Suprapubic skin (tissue), 4 donors: ENCODE data around the gene C16orf95. TPM values are rescaled to one million over a fixed set of nuclear protein-coding genes. Genes with fewer than 3 reads are reported as not detected.
A peak's percentile ranks its signal among the peaks of the same experiment; 100 is the strongest.

ENCODE experiments used
- DNase-seq, 2 donors: peaks; one replicate each; pipeline ENCODE4 v3.0.0-alpha.2; 2019; ENCODE audit warnings: low spot score in 2 of 2
- H3K27ac ChIP-seq: fragments of 200-600 bp; sonication (generic); one replicate; pipeline ENCODE4 v1.5.1; 2019
- H3K27me3 ChIP-seq: fragments of 200-600 bp; sonication (generic); one replicate; pipeline ENCODE4 v1.5.1; 2019
- H3K36me3 ChIP-seq: fragments of 200-600 bp; sonication (generic); one replicate; pipeline ENCODE4 v1.5.1; 2019
- H3K4me1 ChIP-seq: fragments of 200-600 bp; sonication (generic); one replicate; pipeline ENCODE4 v1.5.1; 2019
- H3K4me3 ChIP-seq: fragments of 200-600 bp; sonication (generic); one replicate; pipeline ENCODE4 v1.5.1; 2019; ENCODE audit warnings: mild to moderate bottlenecking
- H3K9me3 ChIP-seq: fragments of 200-600 bp; sonication (generic); one replicate; pipeline ENCODE4 v1.5.1; 2019
- EP300 ChIP-seq: sonication (generic); formaldehyde crosslinking; IDR thresholded peaks from one replicate; pipeline ENCODE4 v1.6.1; 2017; ENCODE audit warnings: antibody characterized with exemption
- POLR2A ChIP-seq, 2 donors: fragments of 450-650 bp; IDR thresholded peaks; one replicate each; pipeline ENCODE4 v1.6.1; 2017; ENCODE audit warnings: antibody characterized with exemption in 2 of 2, mild to moderate bottlenecking in 2 of 2, moderate library complexity in 2 of 2
- POLR2AphosphoS5 ChIP-seq, 3 donors: sonication (generic); formaldehyde crosslinking; IDR thresholded peaks; one replicate each; pipeline ENCODE4 v1.6.1; 2017; ENCODE audit warnings: antibody characterized with exemption in 3 of 3
- WGBS: methylation state at CpG from one replicate; pipeline ENCODE4 v1.1.5; 2018; 5-methylcytosine and 5-hydroxymethylcytosine counted together
- total RNA-seq, 4 donors: library from RNA; depleted of rRNA; stranded (reverse); fragments of >200 nt; gene quantifications; one replicate each; pipeline ENCODE4 v1.1.0, GENCODE V29; 2016
- TF ChIP-seq, protein P1 (sequence below), 2 donors: fragments of 200-600 bp in 1 of 2; fragments of 450-650 bp in 1 of 2; sonication (generic) in 1 of 2; IDR thresholded peaks; one replicate each; pipeline ENCODE4 v1.5.1; 2016 to 2019; ENCODE audit warnings: antibody characterized with exemption in 2 of 2, mild to moderate bottlenecking in 1 of 2, moderate library complexity in 1 of 2

C16orf95 gene
- total RNA-seq, 4 donors from 2014 or later: 17.5 TPM; not detected in 3

DNA sequence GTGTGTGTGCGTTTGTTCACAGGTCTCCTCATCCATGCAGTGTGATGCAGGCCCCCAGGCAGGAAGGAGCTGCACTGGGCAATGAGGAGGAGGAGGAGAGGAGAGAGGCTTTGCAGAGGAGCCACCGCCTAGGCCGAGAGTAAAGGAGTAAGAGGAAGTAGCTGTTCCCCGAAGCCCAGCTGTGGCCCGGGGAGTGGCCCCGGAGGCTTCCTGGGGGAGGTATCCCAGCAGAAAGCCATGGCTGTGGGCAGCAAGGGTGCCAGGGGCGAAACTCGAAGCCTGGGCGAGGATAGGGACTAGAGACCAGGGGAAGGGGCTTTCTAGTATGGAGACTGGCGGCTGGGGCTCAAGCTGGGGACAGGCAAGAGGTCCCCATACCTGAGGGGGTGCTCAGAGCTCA lies 12.2 kb downstream of the C16orf95 start:
- no peak overlapping the region for H3K4me3 ChIP-seq
- 78% methylated on average over 10 of the region's 10 CpGs for WGBS
- H3K4me1 ChIP-seq: peaks cover 5% of the 10 kb centered on the region
- TF ChIP-seq POLR2A (IDR thresholded peaks at IDR 0.05) (no peak), EP300 (no peak), POLR2AphosphoS5 (IDR thresholded peaks at IDR 0.05) (no peak)
- TF ChIP-seq, protein P1, sequence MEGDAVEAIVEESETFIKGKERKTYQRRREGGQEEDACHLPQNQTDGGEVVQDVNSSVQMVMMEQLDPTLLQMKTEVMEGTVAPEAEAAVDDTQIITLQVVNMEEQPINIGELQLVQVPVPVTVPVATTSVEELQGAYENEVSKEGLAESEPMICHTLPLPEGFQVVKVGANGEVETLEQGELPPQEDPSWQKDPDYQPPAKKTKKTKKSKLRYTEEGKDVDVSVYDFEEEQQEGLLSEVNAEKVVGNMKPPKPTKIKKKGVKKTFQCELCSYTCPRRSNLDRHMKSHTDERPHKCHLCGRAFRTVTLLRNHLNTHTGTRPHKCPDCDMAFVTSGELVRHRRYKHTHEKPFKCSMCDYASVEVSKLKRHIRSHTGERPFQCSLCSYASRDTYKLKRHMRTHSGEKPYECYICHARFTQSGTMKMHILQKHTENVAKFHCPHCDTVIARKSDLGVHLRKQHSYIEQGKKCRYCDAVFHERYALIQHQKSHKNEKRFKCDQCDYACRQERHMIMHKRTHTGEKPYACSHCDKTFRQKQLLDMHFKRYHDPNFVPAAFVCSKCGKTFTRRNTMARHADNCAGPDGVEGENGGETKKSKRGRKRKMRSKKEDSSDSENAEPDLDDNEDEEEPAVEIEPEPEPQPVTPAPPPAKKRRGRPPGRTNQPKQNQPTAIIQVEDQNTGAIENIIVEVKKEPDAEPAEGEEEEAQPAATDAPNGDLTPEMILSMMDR (IDR thresholded peaks at IDR 0.05): no peak
- no peaks in the 10 kb centered on the region for H3K9me3 ChIP-seq
- H3K36me3 ChIP-seq: no peaks in the 10 kb centered on the region
- H3K27ac ChIP-seq: no peak overlapping the region
- DNase-seq: no peak
- H3K27me3 ChIP-seq: no peaks in the 10 kb centered on the region

DNA sequence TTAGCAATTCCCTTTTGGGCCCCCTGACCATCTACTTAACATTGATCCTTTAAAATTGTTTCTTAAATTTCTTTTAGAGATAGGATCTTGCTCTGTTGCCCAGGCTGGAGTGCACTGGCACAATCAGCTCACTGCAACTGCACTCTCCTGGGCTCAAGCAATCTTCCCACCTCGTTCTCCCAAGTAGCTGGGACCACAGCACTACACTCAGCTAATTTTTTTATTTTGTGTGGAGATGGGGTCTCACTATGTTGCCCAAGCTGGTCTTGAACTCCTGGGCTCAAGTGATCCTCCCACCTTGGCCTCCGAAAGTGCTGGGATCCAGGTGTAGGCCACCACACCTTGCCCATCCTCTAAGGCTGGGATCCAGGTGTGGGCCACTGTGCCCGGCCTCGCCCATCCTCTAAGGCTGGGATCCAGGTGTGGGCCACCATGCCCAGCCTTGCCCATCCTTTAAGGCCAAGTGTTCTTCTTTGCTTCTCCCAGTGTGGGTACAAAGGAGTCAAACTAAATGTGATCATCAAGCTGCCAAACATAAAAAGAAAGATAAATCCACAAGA lies 13.2 kb downstream of the C16orf95 start:
- H3K4me3 ChIP-seq: no peak overlapping the region
- H3K4me1 ChIP-seq: peaks cover 5% of the 10 kb centered on the region
- WGBS: 92% methylated on average over 4 of the region's 4 CpGs
- TF ChIP-seq EP300 (no peak), POLR2A (IDR thresholded peaks at IDR 0.05) (no peak), POLR2AphosphoS5 (IDR thresholded peaks at IDR 0.05) (no peak)
- TF ChIP-seq, protein P1 (IDR thresholded peaks at IDR 0.05): no peak
- no peaks in the 10 kb centered on the region for H3K27me3 ChIP-seq
- H3K36me3 ChIP-seq: no peaks in the 10 kb centered on the region
- H3K27ac ChIP-seq: no peak overlapping the region
- H3K9me3 ChIP-seq: no peaks in the 10 kb centered on the region
- no peak for DNase-seq

DNA sequence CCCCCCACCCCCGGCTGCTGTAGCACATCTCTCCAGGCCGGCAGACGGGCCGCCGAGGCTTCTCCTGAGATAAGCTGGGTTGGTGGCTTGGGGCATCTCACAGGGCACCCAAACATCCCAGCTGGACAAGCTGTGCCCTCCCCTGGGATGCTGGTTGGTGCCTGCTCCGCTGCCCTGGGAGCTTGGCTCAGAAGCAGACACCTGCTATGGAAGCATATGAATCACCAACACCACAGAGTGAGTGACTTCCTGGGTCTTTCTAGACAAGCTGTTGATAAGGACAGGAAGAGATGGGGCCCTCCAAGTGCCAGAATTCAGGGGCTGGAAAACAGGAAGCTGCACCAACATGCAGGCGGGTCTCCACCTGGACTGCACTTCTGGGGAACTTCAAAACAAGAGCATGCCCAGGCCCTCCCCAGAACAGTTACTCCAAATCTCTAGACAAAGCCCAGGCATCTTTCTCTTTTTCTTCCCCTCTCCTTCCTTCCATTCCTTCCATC lies 13.7 kb downstream of the C16orf95 start:
- Histone ChIP-seq H3K9me3 (no peaks in the 10 kb centered on the region), H3K27ac (no peak overlapping the region), H3K4me1 (peaks cover 5% of the 10 kb centered on the region), H3K36me3 (no peaks in the 10 kb centered on the region), H3K4me3 (no peak overlapping the region), H3K27me3 (no peaks in the 10 kb centered on the region)
- DNase-seq: no peak
- WGBS: 81% methylated on average over 2 of the region's 7 CpGs
- TF ChIP-seq EP300 (no peak), POLR2AphosphoS5 (IDR thresholded peaks at IDR 0.05) (no peak), POLR2A (IDR thresholded peaks at IDR 0.05) (no peak)
- TF ChIP-seq, protein P1 (IDR thresholded peaks at IDR 0.05): no peak

DNA sequence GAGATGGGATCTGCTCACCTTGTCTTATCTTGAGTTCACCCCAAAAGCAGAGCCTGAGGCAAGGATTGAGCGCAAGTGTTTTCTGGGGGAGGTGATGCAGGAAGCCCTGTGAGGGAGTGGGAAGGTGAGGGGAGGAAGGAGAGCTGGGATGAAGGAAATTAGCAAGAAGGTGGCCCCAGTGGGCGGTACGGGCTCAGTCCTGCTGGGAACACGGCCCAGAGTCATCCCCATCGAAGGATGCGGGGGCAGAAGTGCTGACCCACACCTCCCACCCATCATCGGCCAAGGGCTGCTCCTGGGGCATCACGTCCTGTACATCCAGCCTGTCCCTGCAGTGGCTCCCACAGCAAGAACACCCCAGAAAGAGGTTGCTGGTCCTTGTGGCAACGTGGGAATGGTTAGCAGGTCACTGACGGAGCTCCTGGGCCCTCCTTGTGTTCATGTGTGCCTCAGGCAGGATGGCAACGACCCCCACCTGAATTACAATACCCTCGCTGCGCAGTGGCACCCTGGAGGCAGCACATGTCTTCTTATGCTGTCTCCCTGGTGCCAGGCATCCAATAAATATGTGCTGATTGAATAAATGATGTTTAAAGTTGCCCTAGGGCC lies 18.2 kb downstream of the C16orf95 start:
- 83% methylated on average over 11 of the region's 13 CpGs for WGBS
- no peak overlapping the region for H3K4me3 ChIP-seq
- H3K4me1 ChIP-seq: no peaks in the 10 kb centered on the region
- DNase-seq: no peak
- no peaks in the 10 kb centered on the region for H3K9me3 ChIP-seq
- no peak overlapping the region for H3K27ac ChIP-seq
- H3K27me3 ChIP-seq: no peaks in the 10 kb centered on the region
- TF ChIP-seq, protein P1 (IDR thresholded peaks at IDR 0.05): no peak
- no peak for TF ChIP-seq POLR2AphosphoS5 (IDR thresholded peaks at IDR 0.05)
- no peak for TF ChIP-seq EP300
- no peak for TF ChIP-seq POLR2A (IDR thresholded peaks at IDR 0.05)
- no peaks in the 10 kb centered on the region for H3K36me3 ChIP-seq

DNA sequence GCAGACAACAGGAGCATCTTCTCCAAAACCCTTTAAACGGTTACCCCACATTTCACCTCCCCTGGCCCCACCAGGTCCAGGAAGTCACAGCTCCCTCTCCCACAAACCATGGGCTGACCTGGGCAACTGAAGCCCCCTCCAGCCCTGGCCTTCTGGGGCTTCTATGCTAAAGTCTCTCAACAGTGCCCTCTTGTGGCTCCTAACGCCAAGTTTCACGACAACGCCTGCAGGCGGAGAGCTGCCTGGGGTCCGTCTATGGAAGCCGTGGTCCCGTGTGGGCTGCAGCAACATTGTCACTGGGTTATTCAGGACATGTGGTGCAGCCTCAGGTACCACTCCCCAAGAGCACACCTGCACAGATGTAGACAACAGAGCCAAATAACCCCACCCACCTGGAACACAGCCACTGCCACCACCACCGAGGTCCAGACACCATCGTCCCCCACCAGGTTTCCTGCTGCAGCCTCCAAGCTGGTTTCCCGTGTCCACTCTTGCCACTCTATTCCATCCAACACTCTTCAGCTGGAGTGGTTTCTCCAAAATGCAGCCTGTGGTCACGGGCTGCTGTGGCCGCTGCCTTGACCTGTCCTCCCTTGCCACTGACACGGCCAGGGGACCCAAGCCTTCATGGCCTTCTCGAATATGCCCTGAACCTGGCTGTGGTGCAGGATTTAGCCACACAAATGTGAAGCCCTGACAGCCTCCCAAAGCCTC lies 19.1 kb downstream of the C16orf95 start:
- no peaks in the 10 kb centered on the region for H3K36me3 ChIP-seq
- no peak overlapping the region for H3K27ac ChIP-seq
- WGBS: 69% methylated on average over 9 of the region's 15 CpGs
- DNase-seq: no peak
- H3K9me3 ChIP-seq: no peaks in the 10 kb centered on the region
- no peak overlapping the region for H3K4me3 ChIP-seq
- no peaks in the 10 kb centered on the region for H3K4me1 ChIP-seq
- no peaks in the 10 kb centered on the region for H3K27me3 ChIP-seq
- TF ChIP-seq, protein P1 (IDR thresholded peaks at IDR 0.05): peak; percentile 12 to 17
- no peak for TF ChIP-seq POLR2AphosphoS5 (IDR thresholded peaks at IDR 0.05)
